ENCODE measurements around the gene APPBP2. TPM values are rescaled to one million over a fixed set of nuclear protein-coding genes. Genes with fewer than 3 reads are reported as not detected.

The APPBP2 gene
- polyA plus RNA-seq, 2 donors: 4.4 to 5.3 TPM

DNA sequence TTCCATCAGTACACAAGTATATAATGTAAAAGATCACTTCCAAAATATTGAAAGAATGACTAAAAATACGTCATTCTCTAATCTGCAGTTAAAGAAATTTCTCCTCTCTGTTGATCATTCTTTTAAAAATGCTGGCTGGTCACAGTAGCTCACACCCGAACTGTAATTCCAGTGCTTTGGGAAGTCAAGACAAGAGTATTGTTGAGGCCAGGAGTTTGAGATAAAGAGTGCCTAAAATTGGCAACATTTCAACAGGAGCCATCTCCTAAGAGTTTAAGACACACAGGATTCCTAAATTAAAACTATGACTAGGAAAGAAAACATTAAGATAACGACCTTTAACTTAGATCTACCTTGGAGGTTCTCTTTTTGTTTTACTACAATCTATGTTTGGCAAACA, 129.6 kb downstream of the APPBP2 start:
- Histone ChIP-seq H3K27me3 (ENCODE audit: control insufficient read depth in 1 of 2, insufficient read depth in 2 of 2, low read length in 2 of 2) (no peaks in the 10 kb centered on the region), H3K9me3 (ENCODE audit: control insufficient read depth in 2 of 2, insufficient read depth in 1 of 2, low read depth in 1 of 2, low read length in 1 of 2) (no peaks in the 10 kb centered on the region)
- 76 to 80% methylated on average over 3 of the region's 3 CpGs for WGBS, 2 donors

DNA sequence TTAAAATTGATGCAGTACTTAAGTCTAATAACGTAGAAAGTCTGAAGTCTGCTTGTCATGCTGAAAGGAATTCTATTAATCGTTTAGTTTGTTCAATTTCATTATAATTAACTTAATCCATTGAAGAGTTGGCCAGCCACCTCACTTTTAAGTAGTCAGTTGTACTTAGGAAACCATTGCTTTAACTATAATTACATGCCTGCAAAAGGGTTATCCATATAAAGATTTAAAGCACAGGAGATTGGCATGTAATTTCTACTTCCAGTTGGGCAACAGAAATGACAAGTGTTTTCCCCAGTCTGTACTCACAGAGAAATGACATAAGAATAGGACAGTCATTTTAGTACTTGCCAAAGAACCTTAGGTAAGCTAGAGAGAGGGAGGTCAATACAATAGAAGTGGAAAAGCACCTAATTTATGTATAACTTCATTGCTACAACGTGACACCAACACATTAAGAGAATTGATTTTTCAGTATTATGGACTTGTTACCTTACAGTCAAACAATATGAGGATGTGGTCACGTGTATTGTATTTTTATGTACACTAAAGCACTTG, 130.5 kb downstream of the APPBP2 start:
- no peak overlapping the region for H3K27ac ChIP-seq (ENCODE audit: low read depth in 2 of 2, low read length in 1 of 2)
- H3K4me1 ChIP-seq (ENCODE audit: control insufficient read depth in 2 of 2, insufficient read depth in 2 of 2, low read length in 1 of 2): peaks cover 0 to 2% of the 10 kb centered on the region in 2 donors
- 77 to 79% methylated on average over 4 of the region's 4 CpGs for WGBS, 2 donors
- H3K36me3 ChIP-seq (ENCODE audit: control insufficient read depth in 2 of 2, insufficient read depth in 2 of 2, low read length in 1 of 2): no peaks in the 10 kb centered on the region
- H3K9me3 ChIP-seq (ENCODE audit: control insufficient read depth in 2 of 2, insufficient read depth in 1 of 2, low read depth in 1 of 2, low read length in 1 of 2): no peaks in the 10 kb centered on the region
- no peak overlapping the region for H3K4me3 ChIP-seq (ENCODE audit: low read depth in 1 of 2, low read length in 2 of 2)
- no peaks in the 10 kb centered on the region for H3K27me3 ChIP-seq (ENCODE audit: control insufficient read depth in 1 of 2, insufficient read depth in 2 of 2, low read length in 2 of 2)

More for the DNA sequence above, 129.6 kb downstream of the APPBP2 start:
- H3K4me1 ChIP-seq (ENCODE audit: control insufficient read depth in 2 of 2, insufficient read depth in 2 of 2, low read length in 1 of 2): no peaks in the 10 kb centered on the region
- H3K36me3 ChIP-seq (ENCODE audit: control insufficient read depth in 2 of 2, insufficient read depth in 2 of 2, low read length in 1 of 2): no peaks in the 10 kb centered on the region
- H3K27ac ChIP-seq (ENCODE audit: low read depth in 2 of 2, low read length in 1 of 2): no peak overlapping the region
- H3K4me3 ChIP-seq (ENCODE audit: low read depth in 1 of 2, low read length in 2 of 2): no peak overlapping the region

DNA sequence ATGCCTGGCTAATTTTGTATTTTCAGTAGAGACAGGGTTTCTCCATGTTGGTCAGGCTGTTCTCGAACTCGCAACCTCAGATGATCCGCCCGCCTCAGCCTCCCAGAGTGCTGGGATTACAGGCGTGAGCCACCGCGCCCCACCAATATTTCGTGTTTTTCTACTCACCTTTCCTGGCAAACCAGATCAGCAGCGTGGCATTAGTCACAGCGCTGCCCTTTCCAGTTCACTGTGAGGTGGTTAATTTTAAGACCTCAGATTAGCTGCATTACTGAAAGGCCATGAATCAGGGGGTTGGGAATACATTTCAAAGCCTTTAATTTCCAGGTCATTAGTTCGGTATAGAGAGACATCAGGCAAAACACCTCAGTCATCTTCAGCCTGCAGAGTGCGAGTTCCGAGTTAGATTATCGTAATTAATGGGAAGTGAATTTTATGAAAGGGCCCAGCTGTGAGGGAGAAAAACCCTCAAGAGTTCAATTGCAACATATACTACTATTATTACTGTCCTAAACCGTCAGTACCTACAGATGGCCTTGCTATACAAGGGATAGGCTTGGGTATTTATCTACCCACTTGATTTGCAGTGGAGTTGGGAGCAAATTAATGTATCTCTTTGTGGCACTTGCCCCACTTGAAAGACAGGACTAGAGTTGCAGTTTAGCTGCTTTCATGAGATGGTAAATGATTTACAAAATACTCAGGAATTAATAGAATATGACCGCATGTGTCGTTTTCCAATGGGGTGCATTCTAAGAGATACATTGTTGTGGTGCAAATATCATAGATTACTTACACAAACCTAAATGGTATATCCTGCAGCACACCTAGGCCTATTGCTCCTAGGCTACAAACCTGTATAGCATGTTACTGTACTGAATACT, 132.0 kb downstream of the APPBP2 start:
- no peak overlapping the region for H3K4me3 ChIP-seq (ENCODE audit: low read depth in 1 of 2, low read length in 2 of 2)
- no peaks in the 10 kb centered on the region for H3K9me3 ChIP-seq (ENCODE audit: control insufficient read depth in 2 of 2, insufficient read depth in 1 of 2, low read depth in 1 of 2, low read length in 1 of 2)
- H3K4me1 ChIP-seq (ENCODE audit: control insufficient read depth in 2 of 2, insufficient read depth in 2 of 2, low read length in 1 of 2): peaks cover 0 to 2% of the 10 kb centered on the region in 2 donors
- H3K27me3 ChIP-seq (ENCODE audit: control insufficient read depth in 1 of 2, insufficient read depth in 2 of 2, low read length in 2 of 2): no peaks in the 10 kb centered on the region
- WGBS, 2 donors: 68 to 79% methylated on average over 17 of the region's 17 CpGs
- H3K27ac ChIP-seq (ENCODE audit: low read depth in 2 of 2, low read length in 1 of 2): peak overlapping the region; percentile 63 to 91
- no peaks in the 10 kb centered on the region for H3K36me3 ChIP-seq (ENCODE audit: control insufficient read depth in 2 of 2, insufficient read depth in 2 of 2, low read length in 1 of 2)

Other genes with a start within 250 kb of the APPBP2 start
- gene USP32, start 134.1 kb downstream of the APPBP2 start, polyA plus RNA-seq: 10 to 100 TPM in 1 of 2 donors, 1 to 10 TPM in 1; 9.5 to 16.1 TPM
- under 1 TPM in 1 of 2 donors, not detected in 1; 0.08 TPM for gene CHCT1, start 103.8 kb downstream of the APPBP2 start, polyA plus RNA-seq
- 1 to 10 TPM; 3.3 to 5.1 TPM for gene PPM1D, start 74.0 kb upstream of the APPBP2 start, polyA plus RNA-seq
- 1 to 10 TPM; 4.7 to 6.6 TPM for gene BCAS3, start 151.6 kb upstream of the APPBP2 start, polyA plus RNA-seq

Measured in esophagus (tissue), 2 donors.